Measurements from ENCODE around the gene EIF4G1. TPM values are rescaled to one million over a fixed set of nuclear protein-coding genes. Genes with fewer than 3 reads are reported as not detected.

The EIF4G1 gene
- total RNA-seq, 1 experiment from 2014 or later = 522 TPM

- H3K36me3 Mint-ChIP-seq (ENCODE audit: insufficient read depth, unreplicated experiment) = no peaks in the 10 kb centered on the region
- no peak within 1 kb of the TSS for H3K27ac Mint-ChIP-seq (ENCODE audit: low read depth, unreplicated experiment)
- no peak for DNase-seq (ENCODE audit: unreplicated experiment)
- no peak within 1 kb of the TSS for H3K4me3 Mint-ChIP-seq (ENCODE audit: unreplicated experiment)
- CTCF ChIA-PET = no interaction called here
- BruUV-seq (replicated peaks) = no TSS peak
- H3K4me1 Mint-ChIP-seq (ENCODE audit: insufficient read depth, unreplicated experiment) = no peaks in the 10 kb centered on the region
- no peaks in the 10 kb centered on the region for H3K9me3 Mint-ChIP-seq (ENCODE audit: unreplicated experiment)
- POLR2A ChIA-PET = no interaction called here
- no peak for TF ChIP-seq CTCF (IDR thresholded peaks at IDR 0.05; ENCODE audit: unreplicated experiment)
- intact Hi-C loops (cut with micrococcal nuclease) = no loop called here
- peaks cover 25% of the 10 kb centered on the region for H3K27me3 Mint-ChIP-seq (ENCODE audit: insufficient read depth, unreplicated experiment)
Measured at GRCh38 chr3:184275961-184276910, 38.2 kb upstream of the EIF4G1 start, which contains the start of gene ECE2. TSS of gene ECE2 (plus strand) at chr3:184276022. CDS start at chr3:184276154, 132 bp downstream.

- H3K4me1 Mint-ChIP-seq (ENCODE audit: insufficient read depth, unreplicated experiment) = no peaks in the 10 kb centered on the region
- H3K9me3 Mint-ChIP-seq (ENCODE audit: unreplicated experiment) = no peaks in the 10 kb centered on the region
- peaks cover 25% of the 10 kb centered on the region for H3K27me3 Mint-ChIP-seq (ENCODE audit: insufficient read depth, unreplicated experiment)
- no peak for TF ChIP-seq CTCF (IDR thresholded peaks at IDR 0.05; ENCODE audit: unreplicated experiment)
- intact Hi-C loops (cut with micrococcal nuclease) = no loop called here
- no peaks in the 10 kb centered on the region for H3K36me3 Mint-ChIP-seq (ENCODE audit: insufficient read depth, unreplicated experiment)
- POLR2A ChIA-PET = no interaction called here
- no peak for DNase-seq (ENCODE audit: unreplicated experiment)
- CTCF ChIA-PET = interaction anchor here (0.6 kb wide), 1 partner anchor 1520 kb away, joined by 3 read pairs; no protein-coding TSS in a partner anchor
- H3K27ac Mint-ChIP-seq (ENCODE audit: low read depth, unreplicated experiment) = no peak overlapping the region
- H3K4me3 Mint-ChIP-seq (ENCODE audit: unreplicated experiment) = no peak overlapping the region
- no TSS peak for BruUV-seq (replicated peaks)
Measured at GRCh38 chr3:184277366-184277765, 37.0 kb upstream of the EIF4G1 start.

- H3K27me3 Mint-ChIP-seq (ENCODE audit: insufficient read depth, unreplicated experiment) = peaks cover 25% of the 10 kb centered on the region
- H3K9me3 Mint-ChIP-seq (ENCODE audit: unreplicated experiment) = no peaks in the 10 kb centered on the region
- no peaks in the 10 kb centered on the region for H3K4me1 Mint-ChIP-seq (ENCODE audit: insufficient read depth, unreplicated experiment)
- H3K36me3 Mint-ChIP-seq (ENCODE audit: insufficient read depth, unreplicated experiment) = no peaks in the 10 kb centered on the region
- H3K4me3 Mint-ChIP-seq (ENCODE audit: unreplicated experiment) = no peak overlapping the region
- ChIA-PET POLR2A (no interaction called here), CTCF (no interaction called here)
- H3K27ac Mint-ChIP-seq (ENCODE audit: low read depth, unreplicated experiment) = no peak overlapping the region
- DNase-seq (ENCODE audit: unreplicated experiment) = no peak
- BruUV-seq (replicated peaks) = no TSS peak
- intact Hi-C loops (cut with micrococcal nuclease) = loop anchor here (10.0 kb wide), 1 partner anchor 818 kb away; no protein-coding TSS in a partner anchor
- no peak for TF ChIP-seq CTCF (IDR thresholded peaks at IDR 0.05; ENCODE audit: unreplicated experiment)
Measured at GRCh38 chr3:184282941-184283340, 31.5 kb upstream of the EIF4G1 start.

- intact Hi-C loops (cut with micrococcal nuclease) = loop anchor here (10.0 kb wide), 1 partner anchor 819 kb away; no protein-coding TSS in a partner anchor
- H3K4me3 Mint-ChIP-seq (ENCODE audit: unreplicated experiment) = no peak overlapping the region
- POLR2A ChIA-PET = interaction anchor here (0.6 kb wide), 1 partner anchor 307 kb away, joined by 3 read pairs; no protein-coding TSS in a partner anchor
- no peak for TF ChIP-seq CTCF (IDR thresholded peaks at IDR 0.05; ENCODE audit: unreplicated experiment)
- H3K36me3 Mint-ChIP-seq (ENCODE audit: insufficient read depth, unreplicated experiment) = no peaks in the 10 kb centered on the region
- H3K27ac Mint-ChIP-seq (ENCODE audit: low read depth, unreplicated experiment) = no peak overlapping the region
- no peak for DNase-seq (ENCODE audit: unreplicated experiment)
- no peaks in the 10 kb centered on the region for H3K4me1 Mint-ChIP-seq (ENCODE audit: insufficient read depth, unreplicated experiment)
- BruUV-seq (replicated peaks) = no TSS peak
- no peaks in the 10 kb centered on the region for H3K9me3 Mint-ChIP-seq (ENCODE audit: unreplicated experiment)
- H3K27me3 Mint-ChIP-seq (ENCODE audit: insufficient read depth, unreplicated experiment) = peaks cover 19% of the 10 kb centered on the region
- CTCF ChIA-PET = interaction anchor here (0.7 kb wide), 1 partner anchor 138 kb away, joined by 3 read pairs; no protein-coding TSS in a partner anchor
Measured at GRCh38 chr3:184283681-184284080, 30.7 kb upstream of the EIF4G1 start.

Data from MCF 10A (cell line).